ENCODE measurements around the gene OCSTAMP. TPM values are rescaled to one million over a fixed set of nuclear protein-coding genes. Genes with fewer than 3 reads are reported as not detected.

Gene OCSTAMP
- total and polyA plus RNA-seq, 2 experiments from 2014 or later = 0.32 to 0.45 TPM

DNA sequence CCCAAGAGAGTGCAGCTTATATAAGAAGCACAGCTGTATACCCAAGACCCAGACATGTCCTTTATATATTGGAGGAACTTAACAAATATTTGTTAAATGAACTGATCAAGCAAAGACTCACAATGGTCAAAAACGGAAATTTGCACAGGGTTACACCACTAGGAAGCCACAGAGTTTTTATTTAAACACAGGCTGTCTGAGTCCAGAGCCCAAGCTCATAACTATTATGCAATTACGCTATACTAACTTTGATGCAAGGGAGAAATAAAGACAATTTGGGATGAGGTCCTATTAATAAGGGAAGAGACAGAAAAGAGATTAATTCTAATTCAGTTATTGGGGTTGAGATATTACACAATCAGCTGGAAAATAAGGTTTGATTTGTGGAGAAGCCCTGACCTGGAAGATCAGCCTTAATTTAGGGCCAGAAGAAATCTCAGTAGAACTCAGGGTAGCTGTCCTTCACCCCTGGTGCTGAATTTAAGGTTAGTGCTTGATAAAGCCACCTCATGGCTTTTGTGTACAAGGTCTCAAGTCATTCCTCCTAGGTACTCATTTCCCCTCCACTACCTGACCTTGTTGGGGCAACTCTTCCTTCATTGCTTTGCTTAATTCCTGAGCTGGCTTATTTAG lies 26.6 kb downstream of the OCSTAMP start:
- no peaks in the 10 kb centered on the region for H3K4me1 ChIP-seq (ENCODE audit: insufficient read depth)
- H3K79me2 ChIP-seq (replicated peaks; ENCODE audit: insufficient read depth) = no peaks in the 10 kb centered on the region
- ATAC-seq (no peak; the same call in 2 of the 3 replicates), DNase-seq (ENCODE audit: low spot score) (peak; percentile 67)
- H3K4me3 ChIP-seq = no peak overlapping the region
- no peaks in the 10 kb centered on the region for H3K9me2 ChIP-seq (ENCODE audit: insufficient read depth)
- Mint-ChIP-seq H3K36me3 (ENCODE audit: low read depth) (no peaks in the 10 kb centered on the region), H3K4me1 (no peaks in the 10 kb centered on the region; the same call in 2 of the 3 replicates), H3K4me3 (no peak overlapping the region), H3K27me3 (ENCODE audit: insufficient read depth, low read depth, poor library complexity) (no peaks in the 10 kb centered on the region), H3K27ac (no peak overlapping the region), H3K9me3 (no peaks in the 10 kb centered on the region)
- no peaks in the 10 kb centered on the region for H3K27me3 ChIP-seq (ENCODE audit: insufficient read depth)
- no peaks in the 10 kb centered on the region for H3F3A ChIP-seq (replicated peaks; ENCODE audit: low read depth)
- H4K20me1 ChIP-seq (replicated peaks; ENCODE audit: insufficient read depth) = no peaks in the 10 kb centered on the region
- no peak for TF ChIP-seq EZH2 (IDR thresholded peaks at IDR 0.05; ENCODE audit: low read depth, unreplicated experiment)
- no peak for TF ChIP-seq STAT1 (IDR thresholded peaks at IDR 0.05; ENCODE audit: unreplicated experiment)
- no peak for TF ChIP-seq EZH2phosphoT487 (IDR thresholded peaks at IDR 0.05; ENCODE audit: unreplicated experiment)
- TF ChIP-seq, protein P1, sequence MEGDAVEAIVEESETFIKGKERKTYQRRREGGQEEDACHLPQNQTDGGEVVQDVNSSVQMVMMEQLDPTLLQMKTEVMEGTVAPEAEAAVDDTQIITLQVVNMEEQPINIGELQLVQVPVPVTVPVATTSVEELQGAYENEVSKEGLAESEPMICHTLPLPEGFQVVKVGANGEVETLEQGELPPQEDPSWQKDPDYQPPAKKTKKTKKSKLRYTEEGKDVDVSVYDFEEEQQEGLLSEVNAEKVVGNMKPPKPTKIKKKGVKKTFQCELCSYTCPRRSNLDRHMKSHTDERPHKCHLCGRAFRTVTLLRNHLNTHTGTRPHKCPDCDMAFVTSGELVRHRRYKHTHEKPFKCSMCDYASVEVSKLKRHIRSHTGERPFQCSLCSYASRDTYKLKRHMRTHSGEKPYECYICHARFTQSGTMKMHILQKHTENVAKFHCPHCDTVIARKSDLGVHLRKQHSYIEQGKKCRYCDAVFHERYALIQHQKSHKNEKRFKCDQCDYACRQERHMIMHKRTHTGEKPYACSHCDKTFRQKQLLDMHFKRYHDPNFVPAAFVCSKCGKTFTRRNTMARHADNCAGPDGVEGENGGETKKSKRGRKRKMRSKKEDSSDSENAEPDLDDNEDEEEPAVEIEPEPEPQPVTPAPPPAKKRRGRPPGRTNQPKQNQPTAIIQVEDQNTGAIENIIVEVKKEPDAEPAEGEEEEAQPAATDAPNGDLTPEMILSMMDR (conservative IDR thresholded peaks at IDR 0.05; ENCODE audit: low read depth in 2 of 2) = no peak
- TF ChIP-seq, protein P2, sequence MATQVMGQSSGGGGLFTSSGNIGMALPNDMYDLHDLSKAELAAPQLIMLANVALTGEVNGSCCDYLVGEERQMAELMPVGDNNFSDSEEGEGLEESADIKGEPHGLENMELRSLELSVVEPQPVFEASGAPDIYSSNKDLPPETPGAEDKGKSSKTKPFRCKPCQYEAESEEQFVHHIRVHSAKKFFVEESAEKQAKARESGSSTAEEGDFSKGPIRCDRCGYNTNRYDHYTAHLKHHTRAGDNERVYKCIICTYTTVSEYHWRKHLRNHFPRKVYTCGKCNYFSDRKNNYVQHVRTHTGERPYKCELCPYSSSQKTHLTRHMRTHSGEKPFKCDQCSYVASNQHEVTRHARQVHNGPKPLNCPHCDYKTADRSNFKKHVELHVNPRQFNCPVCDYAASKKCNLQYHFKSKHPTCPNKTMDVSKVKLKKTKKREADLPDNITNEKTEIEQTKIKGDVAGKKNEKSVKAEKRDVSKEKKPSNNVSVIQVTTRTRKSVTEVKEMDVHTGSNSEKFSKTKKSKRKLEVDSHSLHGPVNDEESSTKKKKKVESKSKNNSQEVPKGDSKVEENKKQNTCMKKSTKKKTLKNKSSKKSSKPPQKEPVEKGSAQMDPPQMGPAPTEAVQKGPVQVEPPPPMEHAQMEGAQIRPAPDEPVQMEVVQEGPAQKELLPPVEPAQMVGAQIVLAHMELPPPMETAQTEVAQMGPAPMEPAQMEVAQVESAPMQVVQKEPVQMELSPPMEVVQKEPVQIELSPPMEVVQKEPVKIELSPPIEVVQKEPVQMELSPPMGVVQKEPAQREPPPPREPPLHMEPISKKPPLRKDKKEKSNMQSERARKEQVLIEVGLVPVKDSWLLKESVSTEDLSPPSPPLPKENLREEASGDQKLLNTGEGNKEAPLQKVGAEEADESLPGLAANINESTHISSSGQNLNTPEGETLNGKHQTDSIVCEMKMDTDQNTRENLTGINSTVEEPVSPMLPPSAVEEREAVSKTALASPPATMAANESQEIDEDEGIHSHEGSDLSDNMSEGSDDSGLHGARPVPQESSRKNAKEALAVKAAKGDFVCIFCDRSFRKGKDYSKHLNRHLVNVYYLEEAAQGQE (IDR thresholded peaks at IDR 0.05; ENCODE audit: unreplicated experiment) = peak; percentile 86
- TF ChIP-seq, protein P3, sequence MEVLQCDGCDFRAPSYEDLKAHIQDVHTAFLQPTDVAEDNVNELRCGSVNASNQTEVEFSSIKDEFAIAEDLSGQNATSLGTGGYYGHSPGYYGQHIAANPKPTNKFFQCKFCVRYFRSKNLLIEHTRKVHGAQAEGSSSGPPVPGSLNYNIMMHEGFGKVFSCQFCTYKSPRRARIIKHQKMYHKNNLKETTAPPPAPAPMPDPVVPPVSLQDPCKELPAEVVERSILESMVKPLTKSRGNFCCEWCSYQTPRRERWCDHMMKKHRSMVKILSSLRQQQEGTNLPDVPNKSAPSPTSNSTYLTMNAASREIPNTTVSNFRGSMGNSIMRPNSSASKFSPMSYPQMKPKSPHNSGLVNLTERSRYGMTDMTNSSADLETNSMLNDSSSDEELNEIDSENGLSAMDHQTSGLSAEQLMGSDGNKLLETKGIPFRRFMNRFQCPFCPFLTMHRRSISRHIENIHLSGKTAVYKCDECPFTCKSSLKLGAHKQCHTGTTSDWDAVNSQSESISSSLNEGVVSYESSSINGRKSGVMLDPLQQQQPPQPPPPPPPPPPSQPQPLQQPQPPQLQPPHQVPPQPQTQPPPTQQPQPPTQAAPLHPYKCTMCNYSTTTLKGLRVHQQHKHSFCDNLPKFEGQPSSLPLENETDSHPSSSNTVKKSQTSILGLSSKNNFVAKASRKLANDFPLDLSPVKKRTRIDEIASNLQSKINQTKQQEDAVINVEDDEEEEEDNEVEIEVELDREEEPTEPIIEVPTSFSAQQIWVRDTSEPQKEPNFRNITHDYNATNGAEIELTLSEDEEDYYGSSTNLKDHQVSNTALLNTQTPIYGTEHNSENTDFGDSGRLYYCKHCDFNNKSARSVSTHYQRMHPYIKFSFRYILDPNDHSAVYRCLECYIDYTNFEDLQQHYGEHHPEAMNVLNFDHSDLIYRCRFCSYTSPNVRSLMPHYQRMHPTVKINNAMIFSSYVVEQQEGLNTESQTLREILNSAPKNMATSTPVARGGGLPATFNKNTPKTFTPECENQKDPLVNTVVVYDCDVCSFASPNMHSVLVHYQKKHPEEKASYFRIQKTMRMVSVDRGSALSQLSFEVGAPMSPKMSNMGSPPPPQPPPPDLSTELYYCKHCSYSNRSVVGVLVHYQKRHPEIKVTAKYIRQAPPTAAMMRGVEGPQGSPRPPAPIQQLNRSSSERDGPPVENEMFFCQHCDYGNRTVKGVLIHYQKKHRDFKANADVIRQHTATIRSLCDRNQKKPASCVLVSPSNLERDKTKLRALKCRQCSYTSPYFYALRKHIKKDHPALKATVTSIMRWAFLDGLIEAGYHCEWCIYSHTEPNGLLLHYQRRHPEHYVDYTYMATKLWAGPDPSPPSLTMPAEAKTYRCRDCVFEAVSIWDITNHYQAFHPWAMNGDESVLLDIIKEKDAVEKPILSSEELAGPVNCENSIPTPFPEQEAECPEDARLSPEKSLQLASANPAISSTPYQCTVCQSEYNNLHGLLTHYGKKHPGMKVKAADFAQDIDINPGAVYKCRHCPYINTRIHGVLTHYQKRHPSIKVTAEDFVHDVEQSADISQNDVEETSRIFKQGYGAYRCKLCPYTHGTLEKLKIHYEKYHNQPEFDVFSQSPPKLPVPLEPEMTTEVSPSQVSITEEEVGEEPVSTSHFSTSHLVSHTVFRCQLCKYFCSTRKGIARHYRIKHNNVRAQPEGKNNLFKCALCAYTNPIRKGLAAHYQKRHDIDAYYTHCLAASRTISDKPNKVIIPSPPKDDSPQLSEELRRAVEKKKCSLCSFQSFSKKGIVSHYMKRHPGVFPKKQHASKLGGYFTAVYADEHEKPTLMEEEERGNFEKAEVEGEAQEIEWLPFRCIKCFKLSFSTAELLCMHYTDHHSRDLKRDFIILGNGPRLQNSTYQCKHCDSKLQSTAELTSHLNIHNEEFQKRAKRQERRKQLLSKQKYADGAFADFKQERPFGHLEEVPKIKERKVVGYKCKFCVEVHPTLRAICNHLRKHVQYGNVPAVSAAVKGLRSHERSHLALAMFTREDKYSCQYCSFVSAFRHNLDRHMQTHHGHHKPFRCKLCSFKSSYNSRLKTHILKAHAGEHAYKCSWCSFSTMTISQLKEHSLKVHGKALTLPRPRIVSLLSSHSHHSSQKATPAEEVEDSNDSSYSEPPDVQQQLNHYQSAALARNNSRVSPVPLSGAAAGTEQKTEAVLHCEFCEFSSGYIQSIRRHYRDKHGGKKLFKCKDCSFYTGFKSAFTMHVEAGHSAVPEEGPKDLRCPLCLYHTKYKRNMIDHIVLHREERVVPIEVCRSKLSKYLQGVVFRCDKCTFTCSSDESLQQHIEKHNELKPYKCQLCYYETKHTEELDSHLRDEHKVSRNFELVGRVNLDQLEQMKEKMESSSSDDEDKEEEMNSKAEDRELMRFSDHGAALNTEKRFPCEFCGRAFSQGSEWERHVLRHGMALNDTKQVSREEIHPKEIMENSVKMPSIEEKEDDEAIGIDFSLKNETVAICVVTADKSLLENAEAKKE (CRISPR knock-in tag; IDR thresholded peaks at IDR 0.05) = peak; percentile 61; the same call in 1 of the 2 replicates
- no peak for TF ChIP-seq POLR2AphosphoS5 (IDR thresholded peaks at IDR 0.05; ENCODE audit: low read depth)
- TF ChIP-seq, protein P4, sequence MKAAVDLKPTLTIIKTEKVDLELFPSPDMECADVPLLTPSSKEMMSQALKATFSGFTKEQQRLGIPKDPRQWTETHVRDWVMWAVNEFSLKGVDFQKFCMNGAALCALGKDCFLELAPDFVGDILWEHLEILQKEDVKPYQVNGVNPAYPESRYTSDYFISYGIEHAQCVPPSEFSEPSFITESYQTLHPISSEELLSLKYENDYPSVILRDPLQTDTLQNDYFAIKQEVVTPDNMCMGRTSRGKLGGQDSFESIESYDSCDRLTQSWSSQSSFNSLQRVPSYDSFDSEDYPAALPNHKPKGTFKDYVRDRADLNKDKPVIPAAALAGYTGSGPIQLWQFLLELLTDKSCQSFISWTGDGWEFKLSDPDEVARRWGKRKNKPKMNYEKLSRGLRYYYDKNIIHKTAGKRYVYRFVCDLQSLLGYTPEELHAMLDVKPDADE (IDR thresholded peaks at IDR 0.05) = no peak
- no peak for TF ChIP-seq CREB1 (CRISPR knock-in tag; IDR thresholded peaks at IDR 0.05; ENCODE audit: low read depth)
- TF ChIP-seq ZNF331 (CRISPR knock-in tag; IDR thresholded peaks at IDR 0.05; ENCODE audit: low read depth) = no peak
- no peak for TF ChIP-seq ZNF114 (CRISPR knock-in tag; IDR thresholded peaks at IDR 0.05)
- H3K36me3 ChIP-seq (ENCODE audit: insufficient read depth) = no peaks in the 10 kb centered on the region
- H3K4me2 ChIP-seq = no peak overlapping the region
- H3K27ac ChIP-seq (ENCODE audit: low read depth) = no peak overlapping the region
- no peak overlapping the region for H2AFZ ChIP-seq

Data from GM23338 (cell line).